ENCODE measurements around the gene FBP1. TPM values are rescaled to one million over a fixed set of nuclear protein-coding genes. Genes with fewer than 3 reads are reported as not detected.
"Not testable (repeated sequence)": the region's sequence is repeated elsewhere in the genome, so short reads cannot be mapped to it uniquely, and the experiment has no call there.

The FBP1 gene
- total RNA-seq, 2 donors from 2014 or later = 0.95 to 1.0 TPM

DNA sequence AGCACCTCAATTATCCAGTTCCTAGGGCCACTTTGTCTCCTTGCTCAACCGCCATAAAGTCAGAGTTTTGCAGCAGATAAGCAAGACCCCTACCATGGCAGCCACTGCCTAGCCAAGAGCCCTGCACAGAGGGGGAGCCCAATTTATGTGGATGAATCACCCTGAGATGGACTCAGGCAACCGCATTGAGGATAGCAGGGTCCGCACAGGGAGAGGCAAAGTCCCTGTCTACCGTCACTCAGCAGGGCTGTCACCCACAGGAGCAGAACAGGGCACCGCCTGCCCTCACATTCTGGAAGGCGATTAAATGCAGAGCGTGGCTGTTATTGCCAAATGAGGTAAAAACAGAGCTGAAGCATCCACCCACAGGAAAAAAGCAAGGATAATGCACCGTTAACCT, 47.4 kb downstream of the FBP1 start:
- WGBS, 2 experiments (ENCODE audit: insufficient coverage in 1 of 2, insufficient read length in 1 of 2) = 96% methylated on average over 8 of the region's 8 CpGs
- no peak for DNase-seq
- no peaks in the 10 kb centered on the region for H3K27me3 ChIP-seq (ENCODE audit: control insufficient read depth, insufficient read depth, low read length, poor library complexity, severe bottlenecking)
- Mint-ChIP-seq H3K27me3 (ENCODE audit: insufficient read depth) (peaks cover 22% of the 10 kb centered on the region), H3K36me3 (ENCODE audit: low read depth) (no peaks in the 10 kb centered on the region), H3K9me3 (no peaks in the 10 kb centered on the region), H3K4me1 (peaks cover 11% of the 10 kb centered on the region), H3K4me3 (no peak overlapping the region), H3K27ac (no peak overlapping the region)
- no peak for TF ChIP-seq CTCF (conservative IDR thresholded peaks at IDR 0.05)
- peaks cover 5% of the 10 kb centered on the region for H3K4me1 ChIP-seq (ENCODE audit: control insufficient read depth, insufficient read depth, low read length)
- no peaks in the 10 kb centered on the region for H3K9me3 ChIP-seq (ENCODE audit: control insufficient read depth, low read length)
- H3K36me3 ChIP-seq (ENCODE audit: control insufficient read depth, insufficient read depth, low read length) = no peaks in the 10 kb centered on the region
- no peak overlapping the region for H3K27ac ChIP-seq (ENCODE audit: low read depth, low read length)
- no peak overlapping the region for H3K4me3 ChIP-seq (ENCODE audit: low read length)
- H3K9ac ChIP-seq (ENCODE audit: extremely low read depth, low read length, poor library complexity, severe bottlenecking) = no peak overlapping the region

- Mint-ChIP-seq H3K4me1 (peaks cover 11% of the 10 kb centered on the region), H3K27me3 (ENCODE audit: insufficient read depth) (peaks cover 21% of the 10 kb centered on the region)
- 94 to 98% methylated on average over 12 to 28 of the region's 38 CpGs for WGBS, 2 experiments (ENCODE audit: insufficient coverage in 1 of 2, insufficient read length in 1 of 2)
- H3K4me3 Mint-ChIP-seq; H3K36me3 Mint-ChIP-seq (ENCODE audit: low read depth); DNase-seq; H3K4me1 ChIP-seq (ENCODE audit: control insufficient read depth, insufficient read depth, low read length); H3K9me3 ChIP-seq (ENCODE audit: control insufficient read depth, low read length); H3K27ac Mint-ChIP-seq; H3K9ac ChIP-seq (ENCODE audit: extremely low read depth, low read length, poor library complexity, severe bottlenecking); H3K9me3 Mint-ChIP-seq; H3K4me3 ChIP-seq (ENCODE audit: low read length); H3K36me3 ChIP-seq (ENCODE audit: control insufficient read depth, insufficient read depth, low read length); H3K27ac ChIP-seq (ENCODE audit: low read depth, low read length); H3K27me3 ChIP-seq (ENCODE audit: control insufficient read depth, insufficient read depth, low read length, poor library complexity, severe bottlenecking): not testable (repeated sequence)
Observed at GRCh38 chr9:94591046-94591545, 48.2 kb downstream of the FBP1 start.

DNA sequence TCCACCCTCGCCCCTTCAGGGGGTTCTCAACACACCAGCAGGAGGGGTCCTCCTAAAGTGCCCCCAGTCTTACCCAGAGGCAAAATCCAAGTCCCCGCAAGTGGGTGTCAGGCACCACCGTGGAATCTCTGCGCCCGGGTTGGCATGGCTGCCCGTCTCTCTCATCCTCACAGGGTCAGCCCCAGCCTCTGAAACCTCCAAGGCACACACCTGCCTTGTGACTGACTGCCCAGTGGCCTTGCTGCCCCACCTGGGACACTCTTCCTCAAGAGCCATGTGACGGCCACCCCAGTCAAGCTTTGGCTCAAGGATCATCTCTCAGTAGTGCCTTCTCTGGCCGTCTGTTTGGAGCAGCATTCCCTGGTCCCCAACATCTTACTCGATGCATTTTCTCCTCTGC, 50.6 kb downstream of the FBP1 start:
- Histone ChIP-seq H3K4me3 (ENCODE audit: low read length) (no peak overlapping the region), H3K27me3 (ENCODE audit: control insufficient read depth, insufficient read depth, low read length, poor library complexity, severe bottlenecking) (no peaks in the 10 kb centered on the region), H3K9me3 (ENCODE audit: control insufficient read depth, low read length) (no peaks in the 10 kb centered on the region), H3K36me3 (ENCODE audit: control insufficient read depth, insufficient read depth, low read length) (no peaks in the 10 kb centered on the region), H3K9ac (ENCODE audit: extremely low read depth, low read length, poor library complexity, severe bottlenecking) (no peak overlapping the region), H3K27ac (ENCODE audit: low read depth, low read length) (no peak overlapping the region), H3K4me1 (ENCODE audit: control insufficient read depth, insufficient read depth, low read length) (peaks cover 3% of the 10 kb centered on the region)
- 93 to 96% methylated on average over 7 to 9 of the region's 9 CpGs for WGBS, 2 experiments (ENCODE audit: insufficient coverage in 1 of 2, insufficient read length in 1 of 2)
- Mint-ChIP-seq H3K4me3 (no peak overlapping the region), H3K9me3 (no peaks in the 10 kb centered on the region), H3K27me3 (ENCODE audit: insufficient read depth) (peaks cover 18% of the 10 kb centered on the region), H3K36me3 (ENCODE audit: low read depth) (no peaks in the 10 kb centered on the region), H3K27ac (no peak overlapping the region), H3K4me1 (peaks cover 7% of the 10 kb centered on the region)
- no peak for TF ChIP-seq CTCF (conservative IDR thresholded peaks at IDR 0.05)
- DNase-seq = no peak

GRCh38 chr9:94586814-94587213, 52.5 kb downstream of the FBP1 start:
- Mint-ChIP-seq H3K27ac (no peak overlapping the region), H3K27me3 (ENCODE audit: insufficient read depth) (peaks cover 16% of the 10 kb centered on the region), H3K9me3 (no peaks in the 10 kb centered on the region), H3K36me3 (ENCODE audit: low read depth) (no peaks in the 10 kb centered on the region), H3K4me1 (peaks cover 3% of the 10 kb centered on the region), H3K4me3 (no peak overlapping the region)
- no peaks in the 10 kb centered on the region for H3K4me1 ChIP-seq (ENCODE audit: control insufficient read depth, insufficient read depth, low read length)
- WGBS, 2 experiments (ENCODE audit: insufficient coverage in 1 of 2, insufficient read length in 1 of 2) = 88 to 96% methylated on average over 8 to 9 of the region's 9 CpGs
- H3K9ac ChIP-seq (ENCODE audit: extremely low read depth, low read length, poor library complexity, severe bottlenecking) = no peak overlapping the region
- TF ChIP-seq CTCF (conservative IDR thresholded peaks at IDR 0.05) = no peak
- H3K27ac ChIP-seq (ENCODE audit: low read depth, low read length) = no peak overlapping the region
- H3K36me3 ChIP-seq (ENCODE audit: control insufficient read depth, insufficient read depth, low read length) = no peaks in the 10 kb centered on the region
- H3K9me3 ChIP-seq (ENCODE audit: control insufficient read depth, low read length) = no peaks in the 10 kb centered on the region
- no peak overlapping the region for H3K4me3 ChIP-seq (ENCODE audit: low read length)
- no peak for DNase-seq
- no peaks in the 10 kb centered on the region for H3K27me3 ChIP-seq (ENCODE audit: control insufficient read depth, insufficient read depth, low read length, poor library complexity, severe bottlenecking)
